ENCODE measurements around the gene SUSD1.
"Not testable (repeated sequence)": the region's sequence is repeated elsewhere in the genome, so short reads cannot be mapped to it uniquely, and the experiment has no call there.

Gene SUSD1

DNA sequence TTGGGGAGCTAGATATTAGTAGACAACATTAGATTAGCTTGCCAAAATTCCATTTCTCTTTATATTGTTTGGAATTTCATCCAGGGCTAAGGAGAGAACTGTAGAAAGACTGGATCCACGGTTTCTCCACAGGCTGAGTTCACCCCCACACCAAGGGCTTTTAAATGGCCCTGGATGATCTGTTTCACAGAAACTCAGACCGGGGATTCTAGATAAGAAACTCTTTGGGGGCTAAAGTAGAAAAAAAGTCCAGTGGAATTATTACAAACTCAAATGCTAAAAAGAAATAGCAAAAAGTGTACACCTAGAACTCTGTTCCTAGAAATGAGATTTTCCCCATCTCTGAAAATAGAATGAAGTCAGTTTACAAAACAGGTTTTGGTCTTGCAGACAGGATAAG is 80.9 kb downstream of the SUSD1 start:
- no peak for DNase-seq

DNA sequence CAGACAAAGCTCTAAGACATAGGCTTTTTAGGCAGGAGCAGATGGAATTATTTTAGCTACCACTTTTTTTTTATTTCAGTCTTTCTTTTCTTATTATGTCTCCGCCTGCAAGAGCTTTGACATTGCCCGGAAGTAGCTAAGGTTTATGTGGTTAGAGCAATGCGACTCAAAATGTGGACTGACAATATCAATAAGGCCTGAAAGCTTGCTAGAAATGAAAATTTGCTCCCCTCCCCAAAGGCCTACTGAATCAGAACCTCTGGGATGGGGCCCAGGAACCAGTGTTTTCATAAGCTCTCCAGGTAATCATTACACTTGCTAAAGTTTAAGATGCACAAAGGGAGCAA is 81.3 kb downstream of the SUSD1 start:
- no peak for DNase-seq

DNA sequence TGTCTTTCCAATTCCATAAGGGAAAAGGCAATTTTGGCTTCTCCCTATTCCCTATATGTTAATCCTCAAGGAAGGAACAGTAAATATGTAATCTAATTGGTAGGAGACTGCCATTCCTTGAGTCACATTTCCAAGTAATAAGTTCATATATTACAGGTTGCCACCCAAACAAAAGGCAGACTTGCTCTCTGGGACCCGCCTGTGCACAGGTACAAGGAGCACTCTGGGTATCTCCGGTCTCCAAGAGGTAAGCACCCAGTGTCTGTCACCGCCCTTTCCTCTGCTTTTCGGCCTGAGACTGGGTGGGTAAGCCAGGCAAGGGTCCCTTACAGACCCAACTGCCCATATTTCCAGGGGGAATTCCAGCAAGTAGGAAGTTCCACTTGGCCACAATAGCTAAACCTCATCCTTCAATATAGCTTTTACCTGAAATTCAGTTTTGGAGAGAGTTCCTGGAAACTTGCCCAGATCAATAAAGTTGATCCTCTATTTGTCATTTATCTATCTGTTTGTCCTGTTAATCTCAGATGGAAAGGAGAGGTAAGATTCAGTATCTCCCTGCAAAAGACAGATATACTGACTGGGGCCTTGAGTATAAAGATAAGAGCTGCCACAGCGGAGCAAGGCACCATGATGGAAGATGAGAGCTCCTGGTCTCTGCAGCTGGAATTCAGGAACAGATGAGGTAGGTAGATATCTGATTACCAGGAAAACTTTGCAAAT is 81.8 kb downstream of the SUSD1 start:
- DNase-seq = no peak

DNA sequence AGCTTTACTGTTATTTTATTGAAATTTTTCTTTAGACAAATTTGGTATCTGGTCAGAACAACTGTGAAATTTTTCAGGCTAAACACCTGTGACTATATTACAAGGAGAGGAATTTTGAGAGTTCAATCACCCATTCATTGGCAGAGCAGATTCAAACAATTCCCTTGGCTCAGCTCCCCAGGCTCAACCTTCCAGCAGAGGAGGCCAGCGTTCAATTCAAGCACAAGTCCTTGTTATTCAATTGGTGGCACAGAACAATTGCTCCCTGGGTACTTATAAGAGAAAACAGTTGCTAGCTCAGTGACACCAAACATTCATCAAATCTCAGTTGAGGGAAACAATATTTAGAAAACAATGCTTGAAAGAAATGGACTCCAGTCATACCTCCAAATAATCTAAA is 83.3 kb downstream of the SUSD1 start:
- DNase-seq = no peak

DNA sequence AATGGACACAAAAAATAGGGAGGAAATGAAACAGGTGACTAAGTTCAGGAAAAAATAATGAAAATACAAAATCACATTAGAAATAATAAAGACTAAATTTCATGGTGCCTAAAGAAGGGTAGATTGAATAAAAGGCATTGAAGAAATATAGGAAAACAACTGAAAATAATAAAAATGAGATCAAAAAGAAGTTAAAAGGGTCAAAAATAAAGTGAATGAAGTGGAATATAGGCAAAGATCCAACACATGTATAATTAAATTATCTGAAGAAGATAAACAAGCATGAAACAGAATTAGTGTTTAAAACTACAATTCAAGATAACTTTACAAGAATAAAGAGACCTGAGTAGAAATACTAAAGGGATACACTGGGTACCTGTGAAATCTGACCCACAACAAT is 87.6 kb downstream of the SUSD1 start:
- no peak for DNase-seq

DNA sequence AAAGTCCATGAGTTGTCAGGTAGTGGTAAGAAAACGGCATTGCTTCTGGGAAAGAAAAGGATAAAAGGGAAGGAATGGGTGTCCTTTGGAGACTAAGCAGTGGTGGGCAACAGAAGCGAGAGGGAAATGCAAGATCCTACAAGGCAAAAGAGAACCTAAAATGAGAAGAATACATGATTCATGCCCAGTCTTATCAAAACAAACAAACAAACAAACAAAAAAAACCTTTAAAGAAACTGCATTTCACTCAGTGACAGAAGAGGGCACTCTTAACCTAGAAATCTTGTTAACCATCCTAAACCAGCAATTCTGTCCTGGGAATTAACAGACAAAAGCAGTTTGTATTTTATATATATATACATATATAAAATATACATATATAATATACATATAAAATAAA is 88.5 kb downstream of the SUSD1 start:
- DNase-seq = no peak

DNA sequence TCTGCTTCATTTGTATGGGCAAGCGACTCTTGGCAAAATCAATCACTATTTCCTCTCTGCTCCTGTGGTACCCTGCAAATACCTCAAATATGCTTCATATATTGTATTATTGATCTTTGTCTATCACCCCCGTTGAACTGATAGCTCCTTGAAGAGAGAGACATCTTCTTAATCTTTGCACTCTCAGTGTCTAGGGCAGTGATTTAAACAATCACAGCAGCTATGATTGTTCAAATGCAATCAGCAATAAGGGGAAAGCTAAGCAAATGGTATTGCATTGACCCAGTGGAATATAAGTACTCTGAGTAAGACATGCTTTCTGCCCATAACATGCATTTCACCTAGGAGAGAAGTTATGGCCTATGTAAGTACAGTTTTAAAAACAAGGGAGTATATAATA is 90.2 kb downstream of the SUSD1 start:
- DNase-seq = no peak

DNA sequence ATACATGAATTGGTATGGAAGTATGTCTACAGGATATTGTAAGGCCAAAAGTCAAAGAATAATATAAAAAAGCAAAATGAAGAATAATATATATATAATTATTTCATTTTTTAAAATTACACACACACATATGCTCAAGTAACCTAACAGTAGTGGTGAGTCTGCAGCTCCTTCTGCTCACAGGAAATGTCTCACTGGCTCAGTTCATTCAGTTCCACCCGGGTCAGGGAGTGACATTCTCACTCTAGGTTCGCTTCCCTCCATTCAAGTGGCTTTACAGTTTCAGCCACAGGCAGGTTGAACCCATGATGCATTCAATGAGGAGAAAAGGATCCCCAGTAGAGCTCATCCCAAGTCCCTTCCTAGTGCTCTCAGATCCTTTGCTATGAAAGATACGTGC is 90.8 kb downstream of the SUSD1 start:
- no peak for DNase-seq

DNA sequence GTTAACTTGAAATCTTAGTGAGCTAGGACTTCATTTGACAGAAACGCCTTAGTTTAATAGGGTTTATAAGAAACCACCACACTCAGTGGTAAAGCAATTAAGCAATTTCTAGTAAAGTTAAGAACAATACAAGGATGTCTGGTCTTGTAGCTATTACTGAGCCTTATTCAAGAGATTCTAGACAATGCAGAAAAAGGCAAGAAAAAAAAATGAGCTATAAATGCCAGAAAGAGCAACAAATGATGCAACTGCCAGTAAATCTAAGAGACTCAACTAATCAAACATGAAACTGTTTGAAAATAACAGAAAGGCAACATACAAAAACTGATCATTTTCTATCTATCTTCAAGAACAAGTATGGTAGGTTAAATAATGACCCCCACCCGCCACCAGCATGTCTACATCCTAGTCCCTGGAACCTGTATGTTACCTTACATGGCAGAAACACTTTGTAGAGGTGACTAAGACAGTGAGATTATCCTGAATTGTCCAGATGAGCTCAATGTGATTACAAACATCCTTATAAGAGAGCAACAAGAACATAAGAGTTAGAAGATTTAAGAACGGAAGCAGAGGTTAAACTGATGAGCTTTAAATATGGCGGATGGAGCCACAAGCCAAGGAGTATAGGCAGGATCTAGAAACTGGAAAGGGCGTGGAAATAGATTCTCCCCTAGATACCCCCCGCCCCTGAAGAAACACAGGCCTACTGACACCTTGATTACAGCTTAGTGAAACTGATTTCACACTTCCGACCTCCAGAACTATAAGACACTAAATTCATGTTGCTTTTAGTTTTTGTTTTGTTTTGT is 93.0 kb downstream of the SUSD1 start:
- DNase-seq = no peak

DNA sequence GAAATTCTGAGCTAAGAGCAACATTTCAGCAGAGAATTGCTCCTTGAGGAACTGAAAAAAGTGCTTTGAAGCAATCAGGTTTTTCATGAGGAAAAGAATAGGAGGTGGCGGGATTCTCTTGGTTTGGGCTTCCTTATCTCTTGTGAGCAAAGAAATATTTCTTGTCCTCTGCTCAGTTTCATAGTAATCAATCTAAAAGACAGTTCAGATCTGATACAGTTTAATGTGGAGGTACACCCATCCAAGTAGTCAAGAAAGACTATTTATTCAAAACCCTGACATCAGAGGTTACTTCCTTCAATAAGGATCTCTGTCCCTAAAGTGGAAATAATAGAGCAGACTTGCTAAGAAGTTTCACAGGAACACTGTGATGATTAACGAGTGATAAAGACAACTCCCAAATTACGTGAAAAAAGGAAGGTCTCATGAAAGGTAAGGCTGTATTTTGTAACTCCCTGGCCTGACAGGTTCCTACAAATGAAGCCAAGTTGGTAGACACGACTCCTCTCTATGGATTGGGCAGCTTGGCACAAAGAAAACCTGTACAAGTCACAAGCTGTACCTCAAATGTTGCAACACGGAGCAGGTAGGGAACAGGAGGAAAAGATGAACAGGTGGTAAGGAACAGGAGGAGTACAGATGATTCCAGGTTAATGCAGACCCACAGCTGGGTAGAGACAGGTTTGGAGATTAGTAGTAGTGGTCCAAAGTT is 94.1 kb downstream of the SUSD1 start:
- DNase-seq = no peak

DNA sequence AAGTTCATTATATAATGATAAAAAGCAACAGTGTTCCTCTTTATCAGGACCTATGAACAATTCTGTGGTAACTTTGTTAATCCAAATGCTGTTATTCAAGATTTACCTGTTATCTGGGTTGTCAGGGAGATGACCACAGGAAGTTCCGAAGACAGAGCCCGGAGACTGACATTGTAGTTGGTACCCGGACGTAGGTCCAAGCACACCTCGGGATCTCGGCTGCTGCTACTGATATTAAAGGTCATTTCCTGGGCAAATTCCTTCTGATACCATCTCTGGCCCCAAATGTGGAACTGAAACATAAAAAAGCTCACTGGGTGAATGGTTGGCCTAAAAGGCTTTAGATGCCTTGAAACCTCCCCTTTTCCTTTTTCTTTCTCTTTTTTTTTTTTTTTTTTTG is 96.7 kb downstream of the SUSD1 start:
- no peak for DNase-seq

DNA sequence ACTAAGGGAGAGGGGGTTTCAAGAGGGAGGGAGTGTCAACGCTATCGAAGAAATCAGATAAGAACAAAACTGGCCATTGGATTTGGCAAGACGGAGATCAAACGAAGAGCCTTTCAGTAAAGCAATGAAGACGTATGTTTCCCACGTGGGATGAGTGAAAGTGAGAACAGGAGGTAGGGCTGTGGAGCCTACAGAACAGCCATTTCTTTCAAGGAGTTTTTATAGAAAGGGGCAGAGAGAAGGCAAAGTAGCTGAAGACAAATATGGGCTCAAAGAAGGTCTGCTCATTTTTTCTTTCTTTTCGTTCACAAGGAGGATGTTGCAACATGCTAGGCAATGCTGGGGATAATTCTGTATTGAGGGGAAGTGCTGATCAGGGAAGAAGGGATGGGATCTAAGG is 98.3 kb downstream of the SUSD1 start:
- no peak for DNase-seq

DNA sequence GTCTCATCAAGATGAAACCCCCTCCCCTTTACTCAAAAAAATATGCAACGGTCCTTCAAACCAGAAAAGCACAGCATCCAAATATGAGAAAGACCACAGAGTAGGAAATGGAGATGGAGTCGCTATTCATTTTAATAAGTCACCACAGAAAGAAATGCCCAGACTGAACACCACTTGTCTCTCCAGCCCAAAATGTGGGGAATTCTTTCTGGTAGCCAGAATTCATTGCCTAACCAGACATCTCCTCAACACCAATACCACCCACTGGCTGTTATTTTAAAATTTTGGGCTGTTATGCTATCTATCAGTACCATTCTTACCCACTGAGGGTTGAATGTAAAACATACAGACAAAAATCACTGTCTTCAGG is 100.1 kb downstream of the SUSD1 start:
- DNase-seq = no peak

DNA sequence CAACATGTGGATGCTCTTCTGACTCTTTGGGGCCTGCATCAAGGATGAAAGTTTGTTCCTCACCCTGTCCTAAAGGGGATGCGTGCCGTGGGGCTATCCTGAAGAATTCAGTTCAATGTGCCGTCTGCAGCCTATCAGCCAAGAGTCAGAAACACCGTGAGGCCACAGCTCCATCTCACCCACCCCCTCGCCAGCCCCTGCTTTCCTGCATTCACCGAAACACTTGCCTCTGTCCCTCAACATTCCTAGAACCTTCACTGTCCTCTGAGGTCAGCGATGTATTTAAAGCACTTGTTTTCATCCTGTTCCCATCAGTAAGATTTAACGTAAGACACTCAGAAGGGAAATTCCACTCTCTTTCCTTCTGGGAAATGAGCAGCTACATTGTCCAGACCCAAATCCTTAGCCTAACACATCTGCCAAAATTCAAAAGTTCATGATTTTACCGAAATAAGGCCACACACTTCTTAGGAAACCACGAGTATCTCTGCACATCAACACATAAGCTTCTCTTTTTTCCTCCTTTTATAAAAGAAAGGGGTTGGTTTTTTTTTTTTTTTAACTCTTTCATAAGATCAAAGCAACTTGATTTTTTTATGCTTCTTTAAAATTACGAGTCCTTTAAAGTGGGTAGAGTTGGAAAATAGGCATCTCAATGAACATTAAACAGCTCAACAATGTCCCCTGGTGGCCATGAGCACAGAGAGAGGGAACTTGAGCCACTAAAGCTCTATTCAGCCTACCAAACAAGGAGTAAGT is 100.7 kb downstream of the SUSD1 start:
- DNase-seq = peak; percentile 33 to 47 (median 45)

DNA sequence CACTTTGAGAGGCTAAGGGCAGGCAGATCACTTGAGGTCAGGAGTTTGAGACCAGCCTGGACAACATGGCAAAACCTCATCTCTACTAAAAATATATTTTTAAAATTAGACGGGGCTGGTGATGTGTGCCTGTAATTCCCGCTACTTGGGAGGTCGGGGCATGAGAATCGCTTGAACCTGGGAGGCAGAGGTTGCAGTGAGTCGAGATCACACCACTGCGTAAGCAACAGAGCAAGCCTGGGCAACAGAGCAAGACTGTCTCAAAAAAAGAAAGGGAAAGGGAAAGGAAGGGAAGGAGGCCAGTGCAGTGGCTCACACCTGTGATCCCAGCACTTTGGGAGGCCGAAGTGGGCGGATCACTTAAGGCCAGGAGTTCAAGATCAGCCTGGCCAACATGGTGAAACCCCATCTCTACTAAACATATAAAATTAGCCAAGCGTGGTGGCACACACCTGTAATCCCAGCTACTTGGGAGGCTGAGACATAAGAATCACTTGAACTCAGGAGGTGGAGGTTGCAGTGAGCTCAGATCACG is 101.4 kb downstream of the SUSD1 start:
- DNase-seq = not testable (repeated sequence)

DNA sequence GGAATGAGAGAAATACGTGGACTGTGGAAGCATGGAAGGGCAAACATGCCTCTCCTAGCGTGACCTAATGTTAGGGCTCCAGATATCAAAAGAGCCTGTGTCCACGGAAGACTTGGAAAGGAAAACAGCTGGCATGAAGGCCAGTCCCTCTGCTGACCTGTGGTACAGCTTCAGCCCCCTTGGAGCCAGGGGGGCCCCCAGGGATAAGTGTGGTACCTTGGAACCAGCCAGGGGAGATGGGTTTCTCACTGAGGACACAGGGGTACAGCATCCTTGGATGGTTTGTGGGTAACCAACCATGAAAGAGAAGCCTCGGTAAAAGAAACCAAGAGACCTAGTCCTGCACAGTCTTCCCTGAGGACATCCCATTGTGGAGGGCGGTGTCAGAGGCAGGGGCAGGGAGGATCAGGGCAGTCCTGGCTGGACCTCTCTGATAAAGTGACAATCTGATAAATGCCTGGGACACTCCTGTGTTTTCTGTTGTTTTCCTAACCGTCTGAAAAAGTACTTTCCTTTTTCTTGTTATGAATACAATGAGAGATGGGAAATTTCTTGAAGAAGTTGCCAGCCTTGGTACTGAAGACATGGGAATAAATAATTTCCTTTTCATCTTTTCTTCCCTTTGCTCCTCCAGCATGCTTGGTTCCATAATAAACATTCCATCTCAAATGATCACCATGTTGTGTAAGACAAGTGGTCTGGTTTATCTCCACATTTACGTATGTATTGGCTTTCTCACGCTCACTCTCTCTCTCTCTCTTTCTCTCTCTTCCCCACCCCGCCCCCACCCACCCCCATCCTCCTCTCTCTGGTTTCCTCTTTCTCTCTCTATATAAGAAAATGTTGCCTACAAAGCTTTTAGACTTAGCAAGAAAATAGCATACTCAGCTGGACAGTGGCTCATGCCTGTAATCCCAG is 102.1 kb downstream of the SUSD1 start:
- DNase-seq = no peak

DNA sequence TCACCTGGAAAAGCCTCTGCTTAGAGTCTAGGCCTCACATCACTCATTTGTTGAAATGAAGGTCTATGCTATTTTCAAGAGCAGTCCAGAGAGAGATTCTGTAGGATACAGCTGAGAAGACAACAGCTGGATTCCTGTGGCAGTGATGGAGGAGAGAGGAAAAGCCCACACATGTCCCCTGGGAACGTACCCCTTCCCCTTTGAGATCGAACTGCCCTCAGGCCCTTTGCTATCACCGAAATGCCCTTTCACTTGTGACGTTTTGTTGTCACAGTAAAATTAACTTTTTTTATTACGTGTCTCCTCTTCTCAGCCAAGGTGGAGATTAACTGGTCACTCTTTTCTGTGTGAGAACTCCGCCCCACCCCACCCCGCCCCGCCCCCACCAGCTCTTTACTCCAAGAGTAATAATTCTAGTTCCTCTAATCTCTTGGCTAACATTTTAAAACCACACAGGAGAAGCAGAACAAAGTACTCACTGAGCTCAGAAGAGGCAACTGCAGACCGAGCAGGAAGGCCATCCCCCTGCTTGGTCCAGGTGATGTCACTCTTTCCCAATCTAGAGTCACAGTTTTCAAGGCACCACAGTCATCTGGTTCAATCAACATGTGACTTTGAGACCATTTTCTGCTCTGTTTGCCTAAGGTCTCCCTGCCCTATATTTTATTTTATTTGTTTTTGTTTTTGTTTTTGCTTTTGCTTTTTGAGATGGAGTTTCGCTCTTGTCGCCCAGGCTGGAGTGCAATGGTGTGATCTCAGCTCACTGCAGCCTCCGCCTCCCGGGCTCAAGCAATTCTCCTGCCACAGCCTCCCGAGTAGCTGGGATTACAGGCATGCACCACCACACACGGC is 105.6 kb downstream of the SUSD1 start:
- no peak for DNase-seq

DNA sequence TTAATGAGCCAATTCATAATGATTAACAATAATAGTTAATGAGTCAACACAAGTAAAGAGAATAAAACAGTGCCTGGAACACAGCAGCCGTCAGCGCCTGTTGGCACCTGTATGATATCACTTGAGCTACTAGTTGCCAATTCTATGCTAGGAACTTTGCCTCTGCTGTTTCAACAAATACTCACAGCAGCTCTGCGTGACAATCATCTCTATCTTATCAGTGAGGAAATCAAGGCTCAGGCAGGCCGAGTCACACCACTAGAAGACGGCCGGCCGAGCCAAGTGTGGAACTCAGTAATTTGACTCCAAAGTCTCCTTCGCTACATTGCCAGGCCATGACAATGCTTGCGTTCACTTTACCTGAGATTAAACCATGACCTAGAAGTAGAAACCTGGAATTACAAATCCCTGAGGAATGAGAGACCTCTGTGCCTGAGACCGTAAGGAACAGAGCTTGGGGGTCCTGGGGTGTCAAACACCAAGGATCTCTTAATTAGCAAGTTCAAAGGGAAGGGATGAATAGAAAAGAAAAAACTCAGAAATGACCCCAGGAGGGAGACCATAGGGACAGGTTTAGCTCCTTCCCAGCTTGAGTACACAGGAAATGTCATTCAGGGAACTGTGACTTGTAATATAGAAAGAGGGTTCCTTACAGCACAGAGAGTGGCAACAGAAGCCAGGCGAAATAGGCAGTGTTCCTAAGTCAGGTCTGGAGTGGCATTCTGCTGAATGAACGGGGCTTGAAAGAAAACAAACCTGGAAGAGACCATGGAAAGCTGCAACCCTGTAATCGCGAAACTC is 109.1 kb downstream of the SUSD1 start:
- DNase-seq = no peak

DNA sequence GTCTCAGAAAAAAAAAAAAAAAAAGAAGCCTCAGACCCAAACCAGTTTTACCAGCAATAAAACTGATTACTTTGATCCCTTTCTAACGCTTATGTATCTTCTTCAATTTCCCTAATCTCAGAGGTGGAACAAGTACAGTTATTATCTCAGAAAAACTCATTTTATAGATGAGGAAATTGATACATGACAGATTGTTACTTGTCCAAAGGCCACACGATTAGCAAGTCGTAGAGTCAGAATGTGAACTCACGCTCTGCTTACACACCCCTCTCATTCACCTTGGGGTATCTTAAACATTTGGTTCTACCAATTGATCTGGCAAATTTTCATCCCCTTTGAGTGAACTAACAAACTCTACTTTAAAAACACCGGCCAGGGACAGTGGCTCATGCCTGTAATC is 110.2 kb downstream of the SUSD1 start:
- no peak for DNase-seq

DNA sequence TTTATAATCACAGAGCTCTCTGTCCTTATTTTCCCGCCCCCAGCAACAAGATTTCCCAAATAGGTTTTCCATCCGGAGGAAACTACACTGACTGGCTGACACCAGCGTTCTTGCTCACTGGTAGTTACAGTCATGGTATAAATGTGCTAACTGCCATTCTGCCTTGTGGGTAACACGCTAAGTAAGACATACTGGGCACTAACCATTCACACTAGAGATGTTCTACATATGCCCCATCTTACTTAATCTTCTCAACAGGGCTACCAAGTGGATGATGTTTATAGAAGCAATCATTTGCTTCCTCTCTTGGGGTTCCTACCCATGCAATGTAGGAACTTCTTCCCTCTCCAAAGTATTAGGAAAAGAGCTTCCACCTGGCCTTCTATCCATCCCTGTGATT is 111.5 kb downstream of the SUSD1 start:
- DNase-seq = no peak

Measured in activated CD4-positive, CD25-positive, alpha-beta regulatory T cell (primary cell).